Measurements from ENCODE around the gene LACTBL1. TPM values are rescaled to one million over a fixed set of nuclear protein-coding genes. Genes with fewer than 3 reads are reported as not detected.

The LACTBL1 gene
- total and polyA plus RNA-seq, 2 of the 8 experiments (the other 6 are each of a cell fraction or from before 2014, with no cell fraction given) = not detected

- H3K79me1 ChIP-seq (ENCODE audit: low read depth, low read length) = no peaks in the 10 kb centered on the region
- POLR2A ChIA-PET (ENCODE audit: partially characterized antibody) = interaction anchor here (0.9 kb wide), 1 partner anchor 18 kb away, joined by 3 read pairs; no protein-coding TSS in a partner anchor
- no peaks in the 10 kb centered on the region for H3K9me3 ChIP-seq (ENCODE audit: insufficient read depth in 2 of 2, low read depth in 1 of 2, low read length in 1 of 2)
- peaks cover 0 to 3% (median 0%) of the 10 kb centered on the region in 4 experiments; a peak in 2 of 7 replicates for H3K4me1 ChIP-seq (replicated peaks in 1 of 4; ENCODE audit: control insufficient read depth in 3 of 4, insufficient read depth in 4 of 4, low read length in 3 of 4)
- H3K4ac ChIP-seq (replicated peaks; ENCODE audit: insufficient read length, low read depth, low read length) = no peak overlapping the region
- no peak overlapping the region for H4K8ac ChIP-seq (ENCODE audit: extremely low read depth, insufficient read depth, low read length)
- DNase-seq (ENCODE audit: low read depth in 1 of 2, low spot score in 2 of 2) = no peak
- no peak overlapping the region for H4K5ac ChIP-seq (ENCODE audit: insufficient read length, low read depth, low read length)
- H2BK12ac ChIP-seq (ENCODE audit: low read depth, low read length) = no peak overlapping the region
- H3K14ac ChIP-seq (ENCODE audit: insufficient read length) = no peak overlapping the region
- H2BK5ac ChIP-seq (ENCODE audit: low read depth, low read length) = no peak overlapping the region
- TF ChIP-seq E2F6 (IDR thresholded peaks at IDR 0.05) = no peak
- no peak for TF ChIP-seq SIRT6 (IDR thresholded peaks at IDR 0.05; ENCODE audit: low read length)
- TF ChIP-seq NRF1 (IDR thresholded peaks at IDR 0.05; ENCODE audit: low read depth, low read length) = no peak
- no peak for TF ChIP-seq TBP (IDR thresholded peaks at IDR 0.05; ENCODE audit: low read depth, low read length)
- TF ChIP-seq SIN3A (conservative IDR thresholded peaks at IDR 0.05 in 1 of 2, IDR thresholded peaks at IDR 0.05 in 1 of 2; ENCODE audit: low read depth in 1 of 2, low read length in 2 of 2) = no peak
- TF ChIP-seq RFX5 (IDR thresholded peaks at IDR 0.05; ENCODE audit: borderline replicate concordance, low read depth, low read length) = no peak
- no peak for TF ChIP-seq HDAC6 (IDR thresholded peaks at IDR 0.05; ENCODE audit: low read depth, low read length)
- TF ChIP-seq SP2 (IDR thresholded peaks at IDR 0.05; ENCODE audit: low read length) = no peak
- no peak for TF ChIP-seq TAF1 (IDR thresholded peaks at IDR 0.05; ENCODE audit: low read depth, low read length)
- TF ChIP-seq YY1 (IDR thresholded peaks at IDR 0.05; ENCODE audit: low read depth, low read length) = no peak
- no peak for TF ChIP-seq ATF3 (IDR thresholded peaks at IDR 0.05; ENCODE audit: insufficient read depth, low read depth, low read length)
- TF ChIP-seq FOSL1 (IDR thresholded peaks at IDR 0.05; ENCODE audit: insufficient read depth, low read depth, low read length) = no peak
- H3K36me3 ChIP-seq (ENCODE audit: control insufficient read depth in 2 of 4, insufficient read depth in 4 of 4, low read length in 3 of 4) = no peaks in the 10 kb centered on the region
- H3K27ac ChIP-seq (ENCODE audit: low read depth, low read length) = no peak overlapping the region
- no peak overlapping the region for H3K4me2 ChIP-seq (ENCODE audit: insufficient read depth in 1 of 2, low read depth in 2 of 2, low read length in 2 of 2)
- no peaks in the 10 kb centered on the region for H3K27me3 ChIP-seq (replicated peaks in 1 of 4; ENCODE audit: control insufficient read depth in 3 of 4, extremely low read depth in 1 of 4, insufficient read depth in 3 of 4, low read length in 3 of 4)
- no peak overlapping the region for H2AFZ ChIP-seq (ENCODE audit: low read length)
- no peak overlapping the region for H3K23ac ChIP-seq (ENCODE audit: insufficient read length)
- H2BK15ac ChIP-seq (ENCODE audit: low read length) = no peak overlapping the region
- no peak for FAIRE-seq
- H3K23me2 ChIP-seq (ENCODE audit: low read depth, low read length) = no peaks in the 10 kb centered on the region
- no peak overlapping the region for H3K9ac ChIP-seq (replicated peaks in 1 of 4; ENCODE audit: extremely low read depth in 1 of 4, low read depth in 3 of 4, low read length in 3 of 4)
- CTCF ChIA-PET (ENCODE audit: partially characterized antibody) = interaction anchor here (0.6 to 1.5 kb wide), 5 partner anchors 13 to 1336 kb away, joined by 3 to 4 read pairs (median 3); no protein-coding TSS in a partner anchor
- H3K18ac ChIP-seq (ENCODE audit: extremely low read depth, low read length) = no peak overlapping the region
- H4K20me1 ChIP-seq (replicated peaks in 1 of 2; ENCODE audit: control insufficient read depth in 1 of 2, insufficient read depth in 2 of 2, low read length in 2 of 2) = no peaks in the 10 kb centered on the region
- no peak overlapping the region for H2AK5ac ChIP-seq (ENCODE audit: low read depth, low read length)
- H3K79me2 ChIP-seq (ENCODE audit: control insufficient read depth in 1 of 2, insufficient read depth in 2 of 2, low read length in 2 of 2) = no peaks in the 10 kb centered on the region
- H3K4me3 ChIP-seq (ENCODE audit: extremely low read depth in 1 of 4, insufficient read depth in 2 of 4, low read depth in 3 of 4, low read length in 4 of 4) = no peak overlapping the region
- H3K56ac ChIP-seq (replicated peaks; ENCODE audit: insufficient read length, low read depth, low read length) = no peak overlapping the region
- 90% methylated on average over 4 of the region's 4 CpGs; no CpG with 5 or more reads in 1 of the 2 experiments for WGBS, 2 experiments (ENCODE audit: extremely low coverage in 1 of 2, insufficient coverage in 1 of 2, insufficient read length in 1 of 2, insufficient replicate concordance in 2 of 2, low coverage in 1 of 2, low lambda C conversion rate in 2 of 2, missing lambda C conversion rate in 1 of 2)
- no peak overlapping the region for H4K91ac ChIP-seq (replicated peaks; ENCODE audit: insufficient read length, low read length)
- H2BK120ac ChIP-seq (replicated peaks; ENCODE audit: low read depth, low read length) = no peak overlapping the region
- no peak overlapping the region for H2BK20ac ChIP-seq (ENCODE audit: low read length)
Observed at GRCh38 chr1:22918644-22919043, 54.0 kb downstream of the LACTBL1 start.

Data from H1 (cell line).